OCI-LY7 (cell line): ENCODE data around the gene TMEM8B. TPM values are rescaled to one million over a fixed set of nuclear protein-coding genes. Genes with fewer than 3 reads are reported as not detected.
A peak's percentile ranks its signal among the peaks of the same experiment; 100 is the strongest.

Experiments
- BruUV-seq: library from RNA; stranded (reverse); fragments of 400-500 nt; replicated peaks from 2 replicates; lab custom pipeline; 2021; lab: Mats Ljungman, UMichigan
- CTCF ChIA-PET: fragments of 300-600 bp; sonication (Branson Sonifier 250); formaldehyde crosslinking; loops from one replicate; lab custom pipeline; 2022; ENCODE audit warnings: antibody characterized with exemption; ENCODE audit not compliant: unreplicated experiment; lab: Charles Lee
- POLR2A ChIA-PET: fragments of 300-600 bp; sonication (Branson Sonifier 250); formaldehyde crosslinking; loops from one replicate; lab custom pipeline; 2022; ENCODE audit warnings: antibody characterized with exemption; lab: Charles Lee
- DNase-seq: peaks from one replicate; pipeline ENCODE4 v3.0.0-alpha.2; 2015; ENCODE audit warnings: low spot score
- H2AFZ ChIP-seq: fragments of 200-600 bp; sonication (generic), shearing (Covaris generic); 2 replicates; pipeline ENCODE4 v1.6.1; 2014; ENCODE audit warnings: mild to moderate bottlenecking, antibody characterized with exemption, low read length, moderate library complexity
- H3K27ac ChIP-seq: fragments of 200-600 bp; sonication (generic); 2 replicates; pipeline ENCODE4 v1.5.1; 2014; ENCODE audit warnings: mixed run types, low read depth, mild to moderate bottlenecking, moderate library complexity, low read length, inconsistent platforms; ENCODE audit not compliant: poor library complexity, severe bottlenecking
- H3K36me3 ChIP-seq: fragments of 200-600 bp; sonication (generic); 2 replicates; pipeline ENCODE4 v1.6.1; 2014; ENCODE audit warnings: mild to moderate bottlenecking, antibody characterized with exemption, low read length, moderate library complexity, mixed read lengths; ENCODE audit not compliant: insufficient read depth
- H3K4me1 ChIP-seq: fragments of 200-600 bp; sonication (generic); 2 replicates; pipeline ENCODE4 v1.5.1; 2014; ENCODE audit warnings: mild to moderate bottlenecking, low read length; ENCODE audit not compliant: insufficient read depth, poor library complexity, severe bottlenecking
- H3K4me2 ChIP-seq: fragments of 200-600 bp; sonication (generic); 2 replicates; pipeline ENCODE4 v1.6.1; 2014; ENCODE audit warnings: mild to moderate bottlenecking, low read length
- H3K4me3 ChIP-seq: fragments of 200-600 bp; sonication (generic); 2 replicates; pipeline ENCODE4 v1.5.1; 2014; ENCODE audit warnings: mild to moderate bottlenecking, low read depth, low read length; ENCODE audit not compliant: poor library complexity, severe bottlenecking
- H3K79me2 ChIP-seq: fragments of 200-600 bp; sonication (generic); 2 replicates; pipeline ENCODE4 v1.6.1; 2016; ENCODE audit warnings: low read depth, mild to moderate bottlenecking, low read length, moderate library complexity, mixed read lengths; ENCODE audit not compliant: insufficient read depth
- H3K9me2 ChIP-seq: fragments of 200-600 bp; sonication (generic); 2 replicates; pipeline ENCODE4 v1.6.1; 2016; ENCODE audit warnings: mild to moderate bottlenecking, low read length, mixed read lengths; ENCODE audit not compliant: insufficient read depth
- H3K9me3 ChIP-seq: fragments of 200-600 bp; sonication (generic); 2 replicates; pipeline ENCODE4 v1.6.1; 2014; ENCODE audit warnings: mild to moderate bottlenecking, mixed run types, low read length, mixed read lengths
- H4K20me1 ChIP-seq: fragments of 200-600 bp; sonication (generic); 2 replicates; pipeline ENCODE4 v1.6.1; 2014; ENCODE audit warnings: mild to moderate bottlenecking, antibody characterized with exemption, low read length, moderate library complexity, mixed read lengths; ENCODE audit not compliant: insufficient read depth
- CTCF ChIP-seq: fragments of 200-600 bp; sonication (generic); conservative IDR thresholded peaks from 2 replicates; pipeline ENCODE4 v1.5.1; 2014; ENCODE audit warnings: mild to moderate bottlenecking, antibody characterized with exemption, low read length, moderate library complexity, mixed read lengths
- EZH2phosphoT487 ChIP-seq: fragments of 200-600 bp; sonication (generic); IDR thresholded peaks from 2 replicates; pipeline ENCODE4 v1.6.1; 2018; ENCODE audit warnings: low read depth, borderline replicate concordance, mild to moderate bottlenecking, mixed run types, antibody characterized with exemption, low read length, moderate library complexity, mixed read lengths
- intact Hi-C: fragments of 100-400 bp; cut with micrococcal nuclease; formaldehyde crosslinking; loops from one replicate; pipeline ENCODE4 v1.10.0; 2022; ENCODE audit not compliant: unreplicated experiment
- total RNA-seq, 2 experiments: library from RNA; depleted of rRNA in 1 of 2; stranded (reverse); fragments of >200 nt in 1 of 2; shearing (Covaris generic) in 1 of 2; gene quantifications; 2 replicates each; pipeline ENCODE4 v1.2.3, GENCODE V29; 2014 to 2022

Gene TMEM8B
- total RNA-seq, 2 experiments from 2014 or later = 3.1 to 15.7 TPM

DNA sequence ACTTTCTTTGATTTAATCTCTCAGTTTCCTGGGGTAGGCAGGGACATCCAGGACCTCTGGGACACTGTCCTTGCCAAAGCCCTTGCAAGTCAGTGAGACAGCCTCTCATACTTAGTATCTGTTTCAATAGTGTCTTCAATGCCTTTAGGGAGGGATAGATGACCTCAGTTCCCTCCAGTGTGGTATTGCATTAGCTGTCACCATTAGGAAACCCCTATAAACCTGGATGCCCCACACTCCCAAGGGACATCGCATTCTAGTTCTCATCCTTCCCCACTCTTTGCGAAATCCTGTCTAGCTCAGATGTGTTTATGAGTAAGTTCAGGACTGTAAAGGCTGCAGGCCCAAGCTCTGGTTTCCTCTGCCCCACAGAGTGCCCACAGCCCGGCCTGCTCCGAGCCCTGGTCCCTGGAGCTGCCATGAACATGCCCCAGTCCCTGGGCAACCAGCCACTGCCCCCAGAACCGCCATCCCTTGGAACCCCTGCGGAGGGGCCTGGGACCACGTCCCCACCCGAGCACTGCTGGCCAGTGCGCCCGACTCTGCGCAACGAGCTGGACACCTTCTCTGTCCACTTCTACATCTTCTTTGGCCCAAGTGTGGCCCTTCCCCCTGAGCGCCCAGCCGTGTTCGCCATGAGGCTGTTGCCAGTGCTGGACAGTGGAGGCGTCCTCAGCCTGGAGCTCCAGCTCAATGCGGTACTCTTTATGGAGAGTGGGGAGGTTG lies 13.2 kb downstream of the TMEM8B start:
- ChIA-PET POLR2A (interaction anchor here (1.1 kb wide), 1 partner anchor 8 kb away, joined by 5 read pairs; no protein-coding TSS in a partner anchor), CTCF (no interaction called here)
- no peak overlapping the region for H3K27ac ChIP-seq
- H3K36me3 ChIP-seq = no peaks in the 10 kb centered on the region
- TF ChIP-seq EZH2phosphoT487 (no peak), CTCF (no peak)
- peaks cover 26% of the 10 kb centered on the region for H3K4me1 ChIP-seq
- H3K79me2 ChIP-seq = no peaks in the 10 kb centered on the region
- no peak overlapping the region for H3K4me3 ChIP-seq
- H2AFZ ChIP-seq = no peak overlapping the region
- BruUV-seq = no TSS peak
- no peaks in the 10 kb centered on the region for H4K20me1 ChIP-seq
- no peak overlapping the region for H3K4me2 ChIP-seq
- H3K9me2 ChIP-seq = no peaks in the 10 kb centered on the region
- H3K9me3 ChIP-seq = no peaks in the 10 kb centered on the region
- DNase-seq = no peak
- intact Hi-C loops = no loop called here

GRCh38 chr9:35842795-35843194 lies 13.8 kb downstream of the TMEM8B start:
- Histone ChIP-seq H3K36me3 (no peaks in the 10 kb centered on the region), H3K4me1 (peaks cover 32% of the 10 kb centered on the region), H2AFZ (no peak overlapping the region), H3K9me2 (no peaks in the 10 kb centered on the region), H3K4me3 (no peak overlapping the region), H4K20me1 (no peaks in the 10 kb centered on the region), H3K4me2 (no peak overlapping the region), H3K27ac (no peak overlapping the region), H3K79me2 (no peaks in the 10 kb centered on the region), H3K9me3 (no peaks in the 10 kb centered on the region)
- intact Hi-C loops = no loop called here
- POLR2A ChIA-PET = interaction anchor here (1.1 kb wide), 1 partner anchor 9 kb away, joined by 5 read pairs; no protein-coding TSS in a partner anchor
- DNase-seq = no peak
- no peak for TF ChIP-seq EZH2phosphoT487
- TF ChIP-seq CTCF = no peak
- CTCF ChIA-PET = no interaction called here
- no TSS peak for BruUV-seq

GRCh38 chr9:35844628-35845270 lies 15.7 kb downstream of the TMEM8B start:
- Histone ChIP-seq H3K4me1 (peaks cover 39% of the 10 kb centered on the region), H3K27ac (peak overlapping the region; percentile 13), H3K9me2 (no peaks in the 10 kb centered on the region), H4K20me1 (no peaks in the 10 kb centered on the region), H3K36me3 (no peaks in the 10 kb centered on the region), H3K79me2 (no peaks in the 10 kb centered on the region), H3K9me3 (no peaks in the 10 kb centered on the region), H3K4me2 (peak overlapping the region; percentile 50), H2AFZ (no peak overlapping the region), H3K4me3 (no peak overlapping the region)
- ChIA-PET POLR2A (interaction anchor here (1.3 to 1.5 kb wide), 3 partner anchors 9 to 53 kb away, joined by 3 to 4 read pairs (median 3); no protein-coding TSS in a partner anchor), CTCF (no interaction called here)
- TF ChIP-seq CTCF = no peak
- no peak for TF ChIP-seq EZH2phosphoT487
- BruUV-seq = no TSS peak
- peak; percentile 76 for DNase-seq
- intact Hi-C loops = no loop called here
